Cortex of kidney (tissue), 1 donor: ENCODE data around the gene RAVER1.
"Not testable (repeated sequence)": the region's sequence is repeated elsewhere in the genome, so short reads cannot be mapped to it uniquely, and the experiment has no call there.

Experiments
- DNase-seq: peaks from one replicate; lab custom pipeline; 2025; lab: John Stamatoyannopoulos, UW

The RAVER1 gene

GRCh38 chr19:10344780-10345179 is 11.5 kb upstream of the RAVER1 start:
- DNase-seq = no peak

- no peak for DNase-seq
Measured at GRCh38 chr19:10343495-10343894, 10.2 kb upstream of the RAVER1 start.

GRCh38 chr19:10339977-10340376 is 6.6 kb upstream of the RAVER1 start:
- no peak for DNase-seq

- no peak for DNase-seq
Measured at GRCh38 chr19:10339380-10339960, 6.1 kb upstream of the RAVER1 start, which contains the start of gene ICAM3. Gene ICAM3, minus strand, starts transcription at chr19:10339624. Its CDS starts 10 bp downstream, at chr19:10339614.

GRCh38 chr19:10338940-10339339 is 5.6 kb upstream of the RAVER1 start:
- DNase-seq = no peak

- not testable (repeated sequence) for DNase-seq
Measured at GRCh38 chr19:10336725-10337124, 3.4 kb upstream of the RAVER1 start.

GRCh38 chr19:10335352-10335985 is 2.1 kb upstream of the RAVER1 start:
- no peak for DNase-seq

GRCh38 chr19:10334588-10335351 is 1.4 kb upstream of the RAVER1 start:
- DNase-seq = peak; percentile 29

- no peak for DNase-seq
Measured at GRCh38 chr19:10333758-10334587, 644 bp upstream of the RAVER1 start.

- DNase-seq = no peak
Measured at GRCh38 chr19:10332158-10332964, 968 bp downstream of the RAVER1 start.

- DNase-seq = no peak
Measured at GRCh38 chr19:10329555-10329954, 3.8 kb downstream of the RAVER1 start.

- no peak for DNase-seq
Measured at GRCh38 chr19:10328558-10329429, 4.5 kb downstream of the RAVER1 start.

GRCh38 chr19:10327793-10328192 is 5.5 kb downstream of the RAVER1 start:
- no peak for DNase-seq

GRCh38 chr19:10325732-10326131 is 7.6 kb downstream of the RAVER1 start:
- no peak for DNase-seq

- no peak for DNase-seq
Measured at GRCh38 chr19:10321874-10322835, 11.2 kb downstream of the RAVER1 start.

- no peak for DNase-seq
Measured at GRCh38 chr19:10321417-10321797, 11.9 kb downstream of the RAVER1 start.

- no peak for DNase-seq
Measured at GRCh38 chr19:10320602-10321416, 12.5 kb downstream of the RAVER1 start.
